CD8-positive, alpha-beta memory T cell (primary cell): ENCODE results near the gene STARD4. TPM values are rescaled to one million over a fixed set of nuclear protein-coding genes. Genes with fewer than 3 reads are reported as not detected.

Experiments
- CTCF ChIA-PET: fragments of 350-600 bp; sonication (Branson Sonifier 250); formaldehyde crosslinking; loops from one replicate; lab custom pipeline; 2021; ENCODE audit warnings: antibody characterized with exemption; lab: Charles Lee
- POLR2A ChIA-PET: fragments of 350-600 bp; sonication (Branson Sonifier 250); formaldehyde crosslinking; loops from one replicate; lab custom pipeline; 2021; ENCODE audit warnings: antibody characterized with exemption; lab: Charles Lee
- DNase-seq, 5 donors: peaks; one replicate each; pipeline versions ENCODE4 v3.0.0 to v3.0.0-alpha.2; 2020 to 2022; ENCODE audit warnings: mixed read lengths in 1 of 5
- H3K27ac ChIP-seq: one replicate; pipeline ENCODE4 v1.7.0; 2013; ENCODE audit warnings: low read depth, mild to moderate bottlenecking, low read length, moderate library complexity
- H3K27me3 ChIP-seq: 2 replicates; pipeline ENCODE4 v1.7.0; 2013; ENCODE audit warnings: low read length, mild to moderate bottlenecking; ENCODE audit not compliant: insufficient read depth, poor library complexity, severe bottlenecking
- H3K36me3 ChIP-seq: 2 replicates; pipeline ENCODE4 v1.7.0; 2013; ENCODE audit warnings: mild to moderate bottlenecking, low read length, moderate library complexity; ENCODE audit not compliant: insufficient read depth
- H3K4me1 ChIP-seq: 2 replicates; pipeline ENCODE4 v1.7.0; 2013; ENCODE audit warnings: mild to moderate bottlenecking, low read length, moderate library complexity; ENCODE audit not compliant: insufficient read depth
- H3K4me3 ChIP-seq: 2 replicates; pipeline ENCODE4 v1.7.0; 2013; ENCODE audit warnings: mild to moderate bottlenecking, low read length
- H3K9me3 ChIP-seq: 2 replicates; pipeline ENCODE4 v1.7.0; 2013; ENCODE audit warnings: mild to moderate bottlenecking, low read length
- H3K27ac Mint-ChIP-seq, 8 donors: one replicate each; pipeline ENCODE4 v1.8.0; 2020 to 2021; ENCODE audit warnings: mixed read lengths in 8 of 8, mild to moderate bottlenecking in 6 of 8, inconsistent platforms in 3 of 8, moderate library complexity in 3 of 8
- H3K27me3 Mint-ChIP-seq, 2 donors: one replicate each; pipeline ENCODE4 v1.8.0; 2020 to 2021; ENCODE audit warnings: mixed read lengths in 2 of 2, mild to moderate bottlenecking in 1 of 2, moderate library complexity in 1 of 2
- H3K36me3 Mint-ChIP-seq, 3 donors: one replicate each; pipeline ENCODE4 v1.8.0; 2020 to 2021; ENCODE audit warnings: mixed read lengths in 3 of 3, inconsistent platforms in 1 of 3, mild to moderate bottlenecking in 1 of 3
- H3K4me1 Mint-ChIP-seq, 3 donors: one replicate each; pipeline ENCODE4 v1.8.0; 2020 to 2021; ENCODE audit warnings: mixed read lengths in 3 of 3, inconsistent platforms in 1 of 3, mild to moderate bottlenecking in 1 of 3
- H3K4me3 Mint-ChIP-seq, 7 donors: one replicate each; pipeline ENCODE4 v1.8.0; 2020 to 2021; ENCODE audit warnings: mixed read lengths in 7 of 7, mild to moderate bottlenecking in 6 of 7, moderate library complexity in 4 of 7, inconsistent platforms in 2 of 7
- H3K9me3 Mint-ChIP-seq, 5 donors: one replicate each; pipeline ENCODE4 v1.8.0; 2020 to 2022; ENCODE audit warnings: mixed read lengths in 5 of 5, mild to moderate bottlenecking in 3 of 5, moderate library complexity in 2 of 5, inconsistent platforms in 1 of 5
- polyA plus RNA-seq: library from polyadenylated mRNA; unstranded; fragments of 300-500 nt; fragmentation: Illumina TruSeq; gene quantifications from one replicate; pipeline ENCODE4 v1.2.3, GENCODE V29; 2021
- total RNA-seq, 2 experiments: library from RNA; stranded (reverse); gene quantifications; one replicate each; pipeline ENCODE4 v1.2.3, GENCODE V29; 2021

Gene STARD4
- total and polyA plus RNA-seq, 3 experiments from 2014 or later = 9.0 to 32.5 (median 32.0) TPM

DNA sequence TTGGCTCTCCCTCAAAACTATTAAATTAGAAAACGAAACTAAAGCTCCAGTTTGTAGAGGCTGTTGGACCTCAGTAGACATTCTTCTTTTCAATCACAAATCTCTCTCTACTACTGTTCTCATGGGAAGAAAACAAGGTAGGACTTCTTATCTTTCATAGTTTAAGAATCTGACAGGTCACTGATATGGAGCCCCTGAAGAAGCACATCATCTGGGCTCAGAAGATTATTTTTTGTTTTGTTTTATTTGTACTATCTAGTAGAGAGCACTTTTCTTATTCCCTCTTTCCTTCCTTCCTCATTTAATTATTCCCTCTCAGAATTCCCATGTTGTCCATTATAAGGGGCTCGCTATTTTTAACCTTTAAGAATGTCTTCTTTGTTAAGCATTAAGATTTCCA, 26.3 kb downstream of the STARD4 start:
- POLR2A ChIA-PET = no interaction called here
- peaks cover 19 to 75% (median 20%) of the 10 kb centered on the region in 3 donors for H3K36me3 Mint-ChIP-seq
- no peaks in the 10 kb centered on the region for H3K9me3 Mint-ChIP-seq
- Histone ChIP-seq H3K4me1 (no peaks in the 10 kb centered on the region), H3K4me3 (no peak overlapping the region), H3K27me3 (no peaks in the 10 kb centered on the region), H3K9me3 (no peaks in the 10 kb centered on the region), H3K36me3 (peaks cover 35% of the 10 kb centered on the region), H3K27ac (no peak overlapping the region)
- peak overlapping the region in 4 of 8 donors; percentile 12 to 61 (median 42) for H3K27ac Mint-ChIP-seq
- peaks cover 0 to 7% (median 3%) of the 10 kb centered on the region in 3 donors for H3K4me1 Mint-ChIP-seq
- CTCF ChIA-PET = no interaction called here
- DNase-seq = no peak
- H3K4me3 Mint-ChIP-seq = no peak overlapping the region
- H3K27me3 Mint-ChIP-seq = no peaks in the 10 kb centered on the region

DNA sequence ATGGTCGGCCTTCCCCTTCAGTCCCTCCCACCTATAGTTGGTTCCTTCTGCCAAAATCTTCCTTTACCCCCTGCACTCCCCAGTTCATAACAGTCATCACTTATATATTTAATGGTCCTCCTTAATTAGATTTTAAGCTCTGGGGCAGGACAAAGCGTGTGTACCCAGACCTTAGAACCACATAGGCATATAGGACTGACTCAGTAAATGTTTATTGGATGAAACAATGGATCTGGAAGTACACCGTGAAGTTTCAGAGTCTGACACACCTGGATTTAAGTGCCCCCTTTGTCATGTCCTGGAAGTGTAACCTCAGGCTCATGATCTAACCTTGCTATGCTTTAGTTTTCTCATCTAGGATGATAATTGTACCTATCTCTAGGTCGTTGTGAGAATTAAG, 32.0 kb downstream of the STARD4 start:
- peaks cover 0 to 3% (median 0%) of the 10 kb centered on the region in 3 donors for H3K4me1 Mint-ChIP-seq
- H3K4me1 ChIP-seq = no peaks in the 10 kb centered on the region
- peaks cover 40% of the 10 kb centered on the region for H3K36me3 ChIP-seq
- no peak overlapping the region for H3K27ac ChIP-seq
- H3K4me3 Mint-ChIP-seq = no peak overlapping the region
- no peak for DNase-seq
- H3K9me3 ChIP-seq = no peaks in the 10 kb centered on the region
- POLR2A ChIA-PET = no interaction called here
- H3K27me3 Mint-ChIP-seq = no peaks in the 10 kb centered on the region
- H3K27me3 ChIP-seq = no peaks in the 10 kb centered on the region
- peaks cover 17 to 84% (median 19%) of the 10 kb centered on the region in 3 donors for H3K36me3 Mint-ChIP-seq
- no peaks in the 10 kb centered on the region for H3K9me3 Mint-ChIP-seq
- H3K4me3 ChIP-seq = no peak overlapping the region
- peak overlapping the region in 3 of 8 donors; percentile 37 to 82 (median 61) for H3K27ac Mint-ChIP-seq
- CTCF ChIA-PET = no interaction called here

DNA sequence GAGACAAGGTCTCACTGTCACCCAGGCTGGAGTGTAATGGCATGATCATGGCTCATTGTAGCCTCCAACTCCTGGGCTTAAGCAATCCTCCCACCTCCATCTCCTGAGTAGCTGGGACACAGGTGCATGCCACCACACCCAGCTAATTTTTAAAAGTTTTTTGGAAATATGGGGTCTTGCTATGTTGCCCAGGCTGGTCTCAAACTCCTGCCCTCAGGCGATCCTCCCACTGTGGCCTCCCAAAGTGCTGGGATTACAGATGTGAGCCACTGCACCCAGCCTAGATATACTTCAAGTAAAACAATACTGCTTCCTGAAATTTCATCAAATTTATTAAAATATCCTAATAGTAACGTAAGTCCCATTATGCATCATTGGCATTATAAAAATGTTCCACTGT, 33.4 kb downstream of the STARD4 start:
- Histone ChIP-seq H3K36me3 (peaks cover 31% of the 10 kb centered on the region), H3K9me3 (no peaks in the 10 kb centered on the region), H3K4me1 (no peaks in the 10 kb centered on the region), H3K4me3 (no peak overlapping the region), H3K27ac (no peak overlapping the region), H3K27me3 (no peaks in the 10 kb centered on the region)
- Mint-ChIP-seq H3K27ac (peak overlapping the region in 2 of 8 donors; percentile 30 to 82), H3K27me3 (no peaks in the 10 kb centered on the region), H3K4me3 (no peak overlapping the region), H3K36me3 (peaks cover 13 to 84% (median 17%) of the 10 kb centered on the region in 3 donors), H3K4me1 (peaks cover 0 to 3% (median 0%) of the 10 kb centered on the region in 3 donors), H3K9me3 (no peaks in the 10 kb centered on the region)
- no peak for DNase-seq
- ChIA-PET CTCF (no interaction called here), POLR2A (no interaction called here)

DNA sequence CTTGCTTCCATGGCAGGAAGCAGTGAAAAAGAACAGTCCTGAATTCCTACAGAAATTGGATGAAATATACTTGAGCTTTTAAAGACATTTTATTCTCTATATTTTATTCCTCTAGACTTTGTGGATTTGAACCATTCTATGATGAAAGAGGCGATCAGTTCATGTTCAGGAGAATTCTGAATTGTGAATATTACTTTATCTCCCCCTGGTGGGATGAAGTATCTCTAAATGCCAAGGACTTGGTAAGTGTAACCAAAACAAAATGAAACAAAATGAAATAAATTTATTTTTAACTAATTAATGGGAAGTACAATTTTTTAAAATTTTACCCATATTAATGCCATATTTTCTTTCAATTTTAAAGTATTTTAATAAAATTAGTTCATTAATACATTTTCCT, 34.1 kb downstream of the STARD4 start:
- Histone ChIP-seq H3K4me1 (no peaks in the 10 kb centered on the region), H3K27me3 (no peaks in the 10 kb centered on the region), H3K27ac (no peak overlapping the region), H3K9me3 (no peaks in the 10 kb centered on the region), H3K36me3 (peaks cover 28% of the 10 kb centered on the region), H3K4me3 (no peak overlapping the region)
- CTCF ChIA-PET = no interaction called here
- POLR2A ChIA-PET = no interaction called here
- H3K4me1 Mint-ChIP-seq = peaks cover 0 to 3% (median 0%) of the 10 kb centered on the region in 3 donors
- no peak overlapping the region for H3K27ac Mint-ChIP-seq
- H3K4me3 Mint-ChIP-seq = no peak overlapping the region
- H3K9me3 Mint-ChIP-seq = no peaks in the 10 kb centered on the region
- peaks cover 12 to 83% (median 15%) of the 10 kb centered on the region in 3 donors for H3K36me3 Mint-ChIP-seq
- H3K27me3 Mint-ChIP-seq = no peaks in the 10 kb centered on the region
- no peak for DNase-seq

DNA sequence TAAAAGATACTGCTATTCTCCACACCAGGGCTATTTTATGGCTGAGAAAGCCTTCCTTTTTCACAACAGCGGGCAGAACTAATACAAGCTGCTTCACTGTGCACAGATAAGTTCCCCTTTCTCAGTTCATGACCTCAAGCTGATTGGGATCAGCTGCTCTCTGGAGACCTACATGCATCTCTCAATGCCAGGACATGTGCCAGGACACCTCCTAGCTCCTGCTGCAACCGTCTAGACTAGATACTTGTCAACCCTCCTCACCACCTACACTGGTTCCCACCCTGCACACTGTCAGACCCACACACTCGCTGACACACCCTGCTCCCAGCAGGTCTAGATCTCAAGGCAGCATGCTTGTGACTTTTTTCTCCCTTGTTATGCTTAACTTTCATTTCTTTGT, 39.8 kb downstream of the STARD4 start:
- no peaks in the 10 kb centered on the region for H3K9me3 ChIP-seq
- ChIA-PET CTCF (no interaction called here), POLR2A (no interaction called here)
- no peak overlapping the region for H3K4me3 Mint-ChIP-seq
- peaks cover 6 to 19% (median 10%) of the 10 kb centered on the region in 3 donors for H3K4me1 Mint-ChIP-seq
- H3K36me3 Mint-ChIP-seq = peaks cover 4 to 72% (median 8%) of the 10 kb centered on the region in 3 donors
- H3K36me3 ChIP-seq = no peaks in the 10 kb centered on the region
- H3K27me3 ChIP-seq = no peaks in the 10 kb centered on the region
- no peaks in the 10 kb centered on the region for H3K27me3 Mint-ChIP-seq
- peak overlapping the region in 7 of 8 donors; percentile 8 to 72 (median 53) for H3K27ac Mint-ChIP-seq
- no peaks in the 10 kb centered on the region for H3K9me3 Mint-ChIP-seq
- H3K4me1 ChIP-seq = no peaks in the 10 kb centered on the region
- DNase-seq = no peak
- H3K4me3 ChIP-seq = no peak overlapping the region
- no peak overlapping the region for H3K27ac ChIP-seq

DNA sequence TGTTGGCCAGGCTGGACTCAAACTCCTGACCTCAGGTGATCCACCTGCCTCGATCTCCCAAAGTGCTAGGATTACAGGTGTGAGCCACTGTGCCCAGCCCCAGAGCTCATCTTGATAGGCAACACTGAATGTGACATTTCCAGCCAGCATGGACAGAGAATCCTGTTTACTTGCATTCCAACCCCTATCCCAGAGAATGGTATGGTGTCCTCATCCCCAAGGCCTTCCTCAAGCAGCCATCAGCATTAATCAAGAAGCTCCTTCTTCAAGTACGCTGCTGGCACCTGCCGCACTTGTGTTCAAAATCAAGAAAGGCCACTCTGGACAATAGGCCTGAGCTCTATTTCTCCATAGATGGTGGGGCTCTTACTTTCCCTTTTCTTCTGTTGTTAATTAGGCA, 40.2 kb downstream of the STARD4 start:
- Mint-ChIP-seq H3K4me3 (no peak overlapping the region), H3K36me3 (peaks cover 4 to 70% (median 8%) of the 10 kb centered on the region in 3 donors), H3K27ac (peak overlapping the region in 4 of 8 donors; percentile 24 to 78 (median 60)), H3K27me3 (no peaks in the 10 kb centered on the region), H3K9me3 (no peaks in the 10 kb centered on the region), H3K4me1 (peaks cover 6 to 19% (median 14%) of the 10 kb centered on the region in 3 donors)
- no peak overlapping the region for H3K4me3 ChIP-seq
- H3K27me3 ChIP-seq = no peaks in the 10 kb centered on the region
- no peaks in the 10 kb centered on the region for H3K9me3 ChIP-seq
- H3K4me1 ChIP-seq = no peaks in the 10 kb centered on the region
- no peak overlapping the region for H3K27ac ChIP-seq
- POLR2A ChIA-PET = no interaction called here
- H3K36me3 ChIP-seq = no peaks in the 10 kb centered on the region
- no peak for DNase-seq
- CTCF ChIA-PET = no interaction called here

DNA sequence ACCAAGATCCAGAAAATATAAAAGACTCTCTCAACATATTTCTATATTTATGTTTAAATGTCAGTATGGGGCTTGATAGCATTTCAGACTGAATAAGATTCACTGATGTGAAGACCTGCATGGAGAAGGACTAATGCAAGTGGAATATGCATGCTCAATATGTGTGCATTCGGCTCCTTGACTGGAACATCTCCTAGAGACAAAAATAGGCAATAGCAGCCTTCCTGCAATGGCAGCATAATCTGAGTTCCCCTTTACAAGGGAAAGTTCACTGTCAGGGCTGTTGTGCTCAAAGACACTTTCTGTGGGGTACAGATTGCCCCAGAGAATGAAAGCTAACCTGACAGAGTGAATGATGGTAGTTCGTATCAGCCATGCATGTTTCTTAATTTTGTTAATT, 42.4 kb downstream of the STARD4 start:
- no peak for DNase-seq
- Mint-ChIP-seq H3K4me3 (no peak overlapping the region), H3K27me3 (no peaks in the 10 kb centered on the region), H3K36me3 (peaks cover 7 to 61% (median 11%) of the 10 kb centered on the region in 3 donors), H3K9me3 (no peaks in the 10 kb centered on the region), H3K27ac (peak overlapping the region in 3 of 8 donors; percentile 19 to 62 (median 41)), H3K4me1 (peaks cover 4 to 27% (median 21%) of the 10 kb centered on the region in 3 donors)
- ChIA-PET POLR2A (no interaction called here), CTCF (no interaction called here)
- Histone ChIP-seq H3K9me3 (no peaks in the 10 kb centered on the region), H3K27me3 (no peaks in the 10 kb centered on the region), H3K4me1 (no peaks in the 10 kb centered on the region), H3K4me3 (no peak overlapping the region), H3K27ac (no peak overlapping the region), H3K36me3 (no peaks in the 10 kb centered on the region)

DNA sequence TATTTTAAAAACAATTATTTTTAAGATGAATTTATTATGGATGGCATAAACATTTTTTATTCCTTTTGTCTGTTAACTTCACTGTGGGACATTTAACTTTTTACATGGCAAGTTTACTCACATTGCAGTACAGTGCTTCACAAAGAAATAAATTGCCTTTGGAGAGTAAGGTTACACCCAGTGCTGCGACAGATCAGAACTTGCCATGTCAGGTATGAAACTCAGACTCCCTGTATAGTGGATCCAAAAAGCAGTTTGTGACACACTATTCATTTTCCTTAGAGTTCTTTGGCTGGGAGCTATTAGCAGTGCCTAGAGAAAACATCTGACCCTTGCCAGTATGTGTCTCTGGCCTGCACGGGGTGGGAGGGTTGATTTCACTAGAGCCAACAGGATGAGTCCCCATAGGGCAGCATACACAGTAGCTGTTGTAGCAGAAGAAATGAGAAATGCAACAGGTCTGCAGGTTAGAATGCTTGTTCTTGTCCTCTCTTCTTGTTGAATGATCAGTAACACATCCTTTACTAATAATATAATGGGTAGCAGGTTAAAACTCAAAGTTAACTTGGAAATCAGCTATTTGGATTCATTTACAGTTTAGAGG, 42.9 kb downstream of the STARD4 start:
- Mint-ChIP-seq H3K4me1 (peaks cover 4 to 29% (median 21%) of the 10 kb centered on the region in 3 donors), H3K27me3 (no peaks in the 10 kb centered on the region), H3K27ac (peak overlapping the region in 3 of 8 donors; percentile 1 to 62 (median 19)), H3K9me3 (no peaks in the 10 kb centered on the region), H3K4me3 (no peak overlapping the region), H3K36me3 (peaks cover 7 to 60% (median 13%) of the 10 kb centered on the region in 3 donors)
- Histone ChIP-seq H3K4me3 (no peak overlapping the region), H3K27me3 (no peaks in the 10 kb centered on the region), H3K9me3 (no peaks in the 10 kb centered on the region), H3K36me3 (no peaks in the 10 kb centered on the region), H3K4me1 (no peaks in the 10 kb centered on the region), H3K27ac (no peak overlapping the region)
- DNase-seq = no peak
- ChIA-PET CTCF (no interaction called here), POLR2A (no interaction called here)
